Endothelial cell (in vitro differentiated cells): ENCODE measurements around the gene IL10RB. TPM values are rescaled to one million over a fixed set of nuclear protein-coding genes. Genes with fewer than 3 reads are reported as not detected.
"Not testable (repeated sequence)": the region's sequence is repeated elsewhere in the genome, so short reads cannot be mapped to it uniquely, and the experiment has no call there.

Experiments
- DNase-seq: peaks from one replicate; pipeline ENCODE4 v3.0.0; 2021; ENCODE audit warnings: low spot score
- H3K27ac Mint-ChIP-seq: one replicate; pipeline ENCODE4 v1.8.0; 2021; ENCODE audit warnings: mixed read lengths, inconsistent platforms; ENCODE audit not compliant: unreplicated experiment
- H3K27me3 Mint-ChIP-seq: one replicate; pipeline ENCODE4 v1.8.0; 2021; ENCODE audit warnings: mild to moderate bottlenecking, moderate library complexity, mixed read lengths, inconsistent platforms; ENCODE audit not compliant: unreplicated experiment
- H3K36me3 Mint-ChIP-seq: one replicate; pipeline ENCODE4 v1.8.0; 2021; ENCODE audit warnings: mild to moderate bottlenecking, low read depth, mixed read lengths, inconsistent platforms; ENCODE audit not compliant: unreplicated experiment
- H3K4me1 Mint-ChIP-seq: one replicate; pipeline ENCODE4 v1.8.0; 2021; ENCODE audit warnings: mild to moderate bottlenecking, mixed read lengths, inconsistent platforms; ENCODE audit not compliant: unreplicated experiment
- H3K4me3 Mint-ChIP-seq: one replicate; pipeline ENCODE4 v1.8.0; 2021; ENCODE audit warnings: mild to moderate bottlenecking, mixed read lengths, inconsistent platforms; ENCODE audit not compliant: unreplicated experiment
- H3K9me3 Mint-ChIP-seq: one replicate; pipeline ENCODE4 v1.8.0; 2021; ENCODE audit warnings: mixed read lengths, inconsistent platforms; ENCODE audit not compliant: unreplicated experiment
- total RNA-seq: library from RNA; stranded (reverse); fragmentation: NEBNext Ultra II Directional; extraction: Animal tissue kit (Norgen Biotek cat#: 25700); gene quantifications from one replicate; pipeline ENCODE4 v1.2.1, GENCODE V29; 2021; ENCODE audit not compliant: unreplicated experiment
- TF ChIP-seq, protein P1 (sequence below): fragments of 200-600 bp; sonication (generic); IDR thresholded peaks from one replicate; pipeline ENCODE4 v1.5.0; 2021; ENCODE audit warnings: antibody characterized with exemption; ENCODE audit not compliant: unreplicated experiment

IL10RB gene
- total RNA-seq, 1 donor from 2014 or later = 13.0 TPM

DNA sequence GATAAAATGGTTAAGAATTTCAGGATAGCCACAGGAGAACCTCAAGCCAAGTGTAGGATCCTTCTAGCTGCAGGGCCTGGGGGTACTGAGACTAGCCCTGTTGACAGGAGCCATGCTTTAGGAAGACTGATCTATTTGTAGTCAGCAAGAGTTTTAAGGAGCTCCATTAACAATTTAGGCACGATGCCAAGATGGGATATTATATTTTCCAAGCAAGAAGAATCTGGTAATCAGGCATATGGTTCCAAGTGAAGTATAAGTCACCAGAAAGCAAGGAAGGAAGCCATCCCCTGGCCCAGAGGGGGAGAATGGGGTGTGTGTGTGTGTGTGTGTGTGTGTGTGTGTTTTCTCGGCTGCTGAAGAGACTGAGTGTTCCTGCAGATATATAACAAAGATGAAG, 29.4 kb upstream of the IL10RB start:
- Mint-ChIP-seq H3K27me3 (peaks cover 5% of the 10 kb centered on the region), H3K4me1 (peaks cover 26% of the 10 kb centered on the region), H3K4me3 (peak overlapping the region; percentile 11), H3K27ac (no peak overlapping the region), H3K9me3 (no peaks in the 10 kb centered on the region), H3K36me3 (peaks cover 38% of the 10 kb centered on the region)
- TF ChIP-seq, protein P1, sequence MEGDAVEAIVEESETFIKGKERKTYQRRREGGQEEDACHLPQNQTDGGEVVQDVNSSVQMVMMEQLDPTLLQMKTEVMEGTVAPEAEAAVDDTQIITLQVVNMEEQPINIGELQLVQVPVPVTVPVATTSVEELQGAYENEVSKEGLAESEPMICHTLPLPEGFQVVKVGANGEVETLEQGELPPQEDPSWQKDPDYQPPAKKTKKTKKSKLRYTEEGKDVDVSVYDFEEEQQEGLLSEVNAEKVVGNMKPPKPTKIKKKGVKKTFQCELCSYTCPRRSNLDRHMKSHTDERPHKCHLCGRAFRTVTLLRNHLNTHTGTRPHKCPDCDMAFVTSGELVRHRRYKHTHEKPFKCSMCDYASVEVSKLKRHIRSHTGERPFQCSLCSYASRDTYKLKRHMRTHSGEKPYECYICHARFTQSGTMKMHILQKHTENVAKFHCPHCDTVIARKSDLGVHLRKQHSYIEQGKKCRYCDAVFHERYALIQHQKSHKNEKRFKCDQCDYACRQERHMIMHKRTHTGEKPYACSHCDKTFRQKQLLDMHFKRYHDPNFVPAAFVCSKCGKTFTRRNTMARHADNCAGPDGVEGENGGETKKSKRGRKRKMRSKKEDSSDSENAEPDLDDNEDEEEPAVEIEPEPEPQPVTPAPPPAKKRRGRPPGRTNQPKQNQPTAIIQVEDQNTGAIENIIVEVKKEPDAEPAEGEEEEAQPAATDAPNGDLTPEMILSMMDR = no peak
- DNase-seq = no peak

DNA sequence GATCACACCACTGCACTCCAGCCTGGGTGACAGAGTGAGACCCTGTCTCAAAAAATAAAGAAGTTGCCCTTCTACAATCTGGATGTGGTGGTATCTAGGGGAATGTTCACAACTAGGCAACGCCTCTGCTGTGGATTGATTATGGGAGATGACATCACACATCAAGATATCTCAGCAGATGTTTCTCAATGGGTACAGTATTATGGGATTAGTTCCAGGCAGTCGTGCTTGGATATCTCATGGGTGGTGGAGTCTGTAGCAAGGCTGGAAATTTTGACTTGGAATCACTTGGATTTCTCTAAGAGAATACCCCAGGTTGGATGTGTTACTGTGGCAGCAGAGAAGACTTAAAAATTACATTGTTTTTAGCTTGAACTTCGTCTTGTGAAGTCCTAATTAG, 28.7 kb upstream of the IL10RB start:
- peaks cover 42% of the 10 kb centered on the region for H3K36me3 Mint-ChIP-seq
- peaks cover 5% of the 10 kb centered on the region for H3K27me3 Mint-ChIP-seq
- no peak for DNase-seq
- H3K9me3 Mint-ChIP-seq = no peaks in the 10 kb centered on the region
- H3K4me1 Mint-ChIP-seq = peaks cover 20% of the 10 kb centered on the region
- no peak overlapping the region for H3K27ac Mint-ChIP-seq
- peak overlapping the region; percentile 31 for H3K4me3 Mint-ChIP-seq
- TF ChIP-seq, protein P1 = no peak

DNA sequence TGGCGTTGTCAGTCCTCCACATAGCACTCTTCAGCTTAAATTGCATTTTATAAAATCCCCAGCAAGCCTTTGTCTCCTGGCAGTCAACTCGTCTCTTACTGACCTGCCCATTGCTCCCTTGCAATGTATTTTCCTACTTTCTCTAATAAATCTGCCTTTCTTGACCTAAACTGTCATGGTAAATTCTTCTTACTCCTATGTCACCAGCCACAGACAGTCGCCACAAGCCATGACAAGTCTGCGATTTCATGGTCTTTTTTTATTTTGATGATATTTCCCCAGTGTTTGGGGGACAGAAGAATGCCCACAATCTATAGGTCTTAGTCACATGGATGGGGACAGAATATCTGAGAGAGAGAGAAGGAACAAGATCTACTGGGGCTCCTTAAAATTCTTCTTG, 28.0 kb upstream of the IL10RB start:
- H3K9me3 Mint-ChIP-seq = no peaks in the 10 kb centered on the region
- H3K27ac Mint-ChIP-seq = no peak overlapping the region

DNA sequence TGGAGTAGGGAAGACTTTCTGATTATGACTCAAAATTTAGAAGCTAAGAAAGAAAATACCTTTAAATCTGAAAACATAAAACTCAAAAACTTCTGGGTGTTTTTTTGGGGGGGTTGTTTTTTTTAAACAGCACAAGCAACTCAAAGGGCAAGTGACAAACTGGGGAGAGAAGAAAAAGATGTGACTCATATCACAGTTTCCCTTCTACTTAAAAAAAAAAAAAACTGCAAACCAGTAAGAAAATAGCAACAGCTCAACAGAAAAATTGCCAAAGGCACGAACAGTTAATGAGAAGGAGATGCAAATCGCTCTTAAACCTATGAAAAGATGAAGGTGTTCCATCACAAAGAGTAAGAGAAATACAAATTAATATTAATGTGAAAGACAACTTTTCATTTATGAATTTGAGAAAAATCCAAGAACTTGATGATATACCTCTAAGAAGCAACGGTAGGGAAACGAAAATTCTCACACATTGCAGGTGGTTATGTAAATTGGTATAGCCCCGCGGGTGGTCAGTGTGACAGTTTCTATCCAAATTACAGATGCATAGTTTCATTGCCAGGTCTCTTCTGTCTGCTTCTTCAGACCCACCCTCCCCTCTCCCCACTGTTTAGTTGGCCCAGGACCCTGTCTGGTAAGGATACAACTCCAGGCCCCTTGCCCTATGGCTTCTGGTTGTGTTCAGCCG, 27.5 kb upstream of the IL10RB start:
- peaks cover 48% of the 10 kb centered on the region for H3K36me3 Mint-ChIP-seq
- H3K27me3 Mint-ChIP-seq = peaks cover 5% of the 10 kb centered on the region
- no peak for DNase-seq
- peak overlapping the region; percentile 37 for H3K4me3 Mint-ChIP-seq
- H3K27ac Mint-ChIP-seq = no peak overlapping the region
- no peaks in the 10 kb centered on the region for H3K9me3 Mint-ChIP-seq
- TF ChIP-seq, protein P1 = no peak
- H3K4me1 Mint-ChIP-seq = peaks cover 11% of the 10 kb centered on the region

More for the DNA sequence above, 28.0 kb upstream of the IL10RB start:
- Mint-ChIP-seq H3K4me1 (peaks cover 14% of the 10 kb centered on the region), H3K27me3 (peaks cover 5% of the 10 kb centered on the region), H3K36me3 (peaks cover 42% of the 10 kb centered on the region), H3K4me3 (peak overlapping the region; percentile 37)
- TF ChIP-seq, protein P1 = no peak
- DNase-seq = no peak

DNA sequence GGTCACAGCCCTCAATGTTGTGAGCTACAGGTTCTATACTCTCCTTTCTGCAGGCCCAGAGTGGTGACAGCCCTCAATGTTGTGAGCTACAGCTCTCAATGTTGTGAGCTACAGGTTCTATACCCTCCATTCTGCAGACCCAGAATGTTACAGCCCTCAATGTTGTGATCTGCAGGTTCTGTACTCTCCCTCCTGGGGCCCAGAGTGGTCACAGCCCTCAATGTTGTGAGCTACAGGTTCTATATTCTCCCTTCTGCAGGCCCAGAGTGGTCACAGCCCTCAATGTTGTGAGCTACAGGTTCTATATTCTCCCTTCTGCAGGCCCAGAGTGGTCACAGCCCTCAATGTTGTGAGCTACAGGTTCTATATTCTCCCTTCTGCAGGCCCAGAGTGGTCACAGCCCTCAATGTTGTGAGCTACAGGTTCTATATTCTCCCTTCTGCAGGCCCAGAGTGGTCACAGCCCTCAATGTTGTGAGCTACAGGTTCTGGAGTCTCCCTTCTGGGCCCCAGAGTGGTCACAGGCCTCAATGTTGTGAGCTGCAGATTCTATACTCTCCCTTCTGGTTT, 26.5 kb upstream of the IL10RB start:
- H3K27ac Mint-ChIP-seq, H3K9me3 Mint-ChIP-seq, DNase-seq, H3K27me3 Mint-ChIP-seq: not testable (repeated sequence)
- H3K36me3 Mint-ChIP-seq = peaks cover 53% of the 10 kb centered on the region
- H3K4me3 Mint-ChIP-seq = peak overlapping the region; percentile 50
- peaks cover 10% of the 10 kb centered on the region for H3K4me1 Mint-ChIP-seq
